ENCODE data around the gene GLMP.

GLMP gene

DNA sequence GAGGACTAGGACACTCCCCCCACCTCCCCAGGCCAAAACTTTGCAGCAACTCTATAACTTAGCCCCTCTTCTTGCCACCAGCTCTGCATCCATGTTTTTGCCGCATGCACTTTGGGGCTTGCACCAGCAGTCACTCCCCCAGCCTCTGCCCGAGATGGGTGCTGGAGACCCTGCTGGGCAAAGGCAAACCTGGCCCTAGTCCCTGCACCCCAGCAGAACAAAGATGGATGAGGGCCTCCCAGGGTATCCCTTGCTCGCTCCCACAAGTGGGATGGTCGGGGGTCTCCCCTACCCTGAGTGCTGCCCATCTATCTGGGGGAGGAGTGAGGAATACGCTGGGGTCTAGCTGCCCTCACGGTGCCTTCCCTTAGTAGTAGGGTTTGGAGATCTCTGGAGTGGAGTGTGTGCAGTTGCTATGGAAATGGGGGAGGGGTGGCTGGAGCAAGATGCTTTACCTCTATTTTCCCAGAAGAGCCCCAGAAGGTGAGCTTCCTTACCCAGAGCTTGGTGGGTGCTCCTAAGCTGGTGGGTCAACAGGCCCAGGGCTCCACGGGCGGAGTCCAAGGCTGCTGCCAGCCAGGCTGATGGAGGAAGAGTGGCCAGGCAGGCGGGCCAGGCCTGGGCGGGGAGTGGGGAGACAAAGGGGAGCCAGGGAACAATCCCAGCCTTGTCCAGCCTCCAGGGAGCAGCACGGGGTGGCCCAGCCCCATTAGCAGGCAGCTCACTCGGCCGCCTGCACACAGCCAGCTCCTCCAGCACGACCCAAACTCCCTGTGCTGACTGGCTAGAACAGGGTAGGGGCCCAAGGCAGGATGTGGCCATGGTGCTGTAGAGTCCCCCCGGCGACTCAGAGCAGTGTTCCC lies 47.8 kb downstream of the GLMP start, which contains the start of gene PAQR6:
TSS of gene PAQR6 (minus strand) at position 597 of the 863 bp plus-strand sequence. CDS start 1,325 bp downstream, outside the sequence.
- DNase-seq = no peak

GRCh38 chr1:156246781-156247459 lies 48.6 kb downstream of the GLMP start:
- DNase-seq = no peak

GRCh38 chr1:156246241-156246780 lies 49.2 kb downstream of the GLMP start:
- no peak for DNase-seq

- no peak for DNase-seq
These were observed 49.8 kb downstream of the GLMP start for GRCh38 chr1:156245451-156246232.

GRCh38 chr1:156244712-156245111 lies 50.8 kb downstream of the GLMP start:
- DNase-seq = no peak

DNA sequence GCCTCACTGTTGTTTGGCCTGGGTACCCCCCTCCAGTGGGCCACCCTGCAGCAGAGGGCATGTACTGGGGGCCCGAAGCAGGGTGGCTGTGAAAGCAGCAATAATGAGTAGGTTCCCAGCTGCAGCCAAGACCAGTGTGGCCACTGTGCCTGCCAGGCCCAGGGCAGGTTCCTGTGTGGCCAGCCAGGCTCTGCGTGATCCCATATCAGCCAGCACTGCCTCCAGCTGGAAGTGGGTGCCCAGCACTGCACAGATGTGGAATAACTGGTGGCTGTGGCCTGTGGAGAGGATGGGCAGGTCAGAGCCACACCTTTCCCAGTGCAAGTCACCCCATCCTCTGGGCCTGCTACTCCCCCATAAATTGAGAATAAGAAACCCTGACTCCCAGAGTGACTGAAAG lies 51.4 kb downstream of the GLMP start:
- no peak for DNase-seq

DNA sequence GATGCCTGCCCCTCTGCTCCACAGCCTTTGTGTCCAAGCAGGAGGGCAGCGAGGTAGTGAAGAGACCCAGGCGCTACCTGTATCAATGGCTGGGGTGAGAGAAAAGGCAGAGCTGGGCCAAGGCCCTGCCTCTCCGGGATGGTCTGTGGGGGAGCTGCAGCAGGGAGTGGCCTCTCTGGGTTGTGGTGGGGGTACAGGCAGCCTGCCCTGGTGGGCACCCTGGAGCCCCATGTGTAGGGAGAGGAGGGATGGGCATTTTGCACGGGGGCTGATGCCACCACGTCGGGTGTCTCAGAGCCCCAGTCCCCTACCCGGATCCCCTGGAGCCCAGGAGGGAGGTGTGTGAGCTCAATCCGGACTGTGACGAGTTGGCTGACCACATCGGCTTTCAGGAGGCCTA lies 52.7 kb downstream of the GLMP start:
- DNase-seq = no peak
